ENCODE results near the gene MLEC. TPM values are rescaled to one million over a fixed set of nuclear protein-coding genes. Genes with fewer than 3 reads are reported as not detected.

The MLEC gene
- total RNA-seq, 4 donors from 2014 or later: 37.8 to 55.5 (median 46.3) TPM

GRCh38 chr12:120710031-120710804, 23.3 kb downstream of the MLEC start, which contains the start of gene UNC119B:
UNC119B (plus strand) TSS chr12:120710458; CDS start chr12:120710475, 17 bp downstream.
- intact Hi-C loops (cut with DNase I): loop anchor here (2.0 kb wide), 1 partner anchor 21 kb away; no protein-coding TSS in a partner anchor
- Histone ChIP-seq H3K36me3 (peaks cover 0 to 27% (median 19%) of the 10 kb centered on the region in 4 donors), H3K4me3 (peak within 1 kb of the TSS; percentile 70 to 97 (median 80)), H3K27ac (replicated peaks in 1 of 4) (peak within 1 kb of the TSS; percentile 89 to 93 (median 91)), H3K27me3 (no peaks in the 10 kb centered on the region), H3K9me3 (no peaks in the 10 kb centered on the region), H3K4me1 (peaks cover 17 to 36% (median 33%) of the 10 kb centered on the region in 4 donors)
- TF ChIP-seq POLR2A (IDR thresholded peaks at IDR 0.05; ENCODE audit: low read depth) (no peak), CTCF (IDR thresholded peaks at IDR 0.05) (no peak), POLR2AphosphoS5 (IDR thresholded peaks at IDR 0.05) (peak; percentile 56 to 60), EP300 (IDR thresholded peaks at IDR 0.05) (no peak)
- no peak for DNase-seq (ENCODE audit: extremely low spot score)
- WGBS: 0% methylated on average over 8 of the region's 76 CpGs

GRCh38 chr12:120710805-120711296, 23.9 kb downstream of the MLEC start:
- WGBS: 0% methylated on average over 5 of the region's 31 CpGs

GRCh38 chr12:120711411-120711810, 24.5 kb downstream of the MLEC start:
- Histone ChIP-seq H3K36me3 (peaks cover 2 to 33% (median 30%) of the 10 kb centered on the region in 4 donors), H3K4me3 (peak overlapping the region; percentile 70 to 97 (median 80)), H3K27ac (replicated peaks in 1 of 4) (peak overlapping the region; percentile 89 to 93 (median 91)), H3K27me3 (no peaks in the 10 kb centered on the region), H3K4me1 (peaks cover 17 to 37% (median 34%) of the 10 kb centered on the region in 4 donors), H3K9me3 (no peaks in the 10 kb centered on the region)
- no peak for DNase-seq (ENCODE audit: extremely low spot score)
- no peak for TF ChIP-seq EP300 (IDR thresholded peaks at IDR 0.05)
- no peak for TF ChIP-seq POLR2A (IDR thresholded peaks at IDR 0.05; ENCODE audit: low read depth)
- TF ChIP-seq CTCF (IDR thresholded peaks at IDR 0.05): no peak
- no peak for TF ChIP-seq POLR2AphosphoS5 (IDR thresholded peaks at IDR 0.05)
- WGBS: 39% methylated on average over 6 of the region's 6 CpGs
- intact Hi-C loops (cut with DNase I): loop anchor here (2.0 kb wide), 1 partner anchor 23 kb away; no protein-coding TSS in a partner anchor

More at GRCh38 chr12:120710805-120711296, 23.9 kb downstream of the MLEC start:
- no peaks in the 10 kb centered on the region for H3K27me3 ChIP-seq
- no peak for DNase-seq (ENCODE audit: extremely low spot score)
- intact Hi-C loops (cut with DNase I): loop anchor here (2.0 kb wide), 1 partner anchor 22 kb away; no protein-coding TSS in a partner anchor
- TF ChIP-seq POLR2AphosphoS5 (IDR thresholded peaks at IDR 0.05) (no peak), CTCF (IDR thresholded peaks at IDR 0.05) (no peak), EP300 (IDR thresholded peaks at IDR 0.05) (no peak)
- H3K27ac ChIP-seq (replicated peaks in 1 of 4): peak overlapping the region; percentile 89 to 93 (median 91)
- H3K4me3 ChIP-seq: peak overlapping the region; percentile 70 to 97 (median 80)
- peaks cover 17 to 36% (median 34%) of the 10 kb centered on the region in 4 donors for H3K4me1 ChIP-seq
- H3K36me3 ChIP-seq: peaks cover 0 to 27% (median 25%) of the 10 kb centered on the region in 4 donors
- no peaks in the 10 kb centered on the region for H3K9me3 ChIP-seq

GRCh38 chr12:120712610-120713009, 25.7 kb downstream of the MLEC start:
- intact Hi-C loops (cut with DNase I): loop anchor here (2.0 kb wide), 1 partner anchor 130 kb away; no protein-coding TSS in a partner anchor
- Histone ChIP-seq H3K27ac (replicated peaks in 1 of 4) (no peak overlapping the region), H3K4me3 (no peak overlapping the region), H3K27me3 (no peaks in the 10 kb centered on the region), H3K9me3 (no peaks in the 10 kb centered on the region), H3K4me1 (peaks cover 17 to 37% (median 34%) of the 10 kb centered on the region in 4 donors), H3K36me3 (peaks cover 13 to 45% (median 42%) of the 10 kb centered on the region in 4 donors)
- 70% methylated on average over 6 of the region's 6 CpGs for WGBS
- TF ChIP-seq POLR2AphosphoS5 (IDR thresholded peaks at IDR 0.05) (no peak), POLR2A (IDR thresholded peaks at IDR 0.05; ENCODE audit: low read depth) (no peak), CTCF (IDR thresholded peaks at IDR 0.05) (no peak)
- no peak for DNase-seq (ENCODE audit: extremely low spot score)

Data from esophagus muscularis mucosa (tissue), 4 donors.